ENCODE measurements around the gene KLF13.

GRCh38 chr15:31338318-31338878, 11.8 kb downstream of the KLF13 start:
- TF ChIP-seq POLR2AphosphoS5 (IDR thresholded peaks at IDR 0.05; ENCODE audit: low read depth, low read length) (no peak), SIN3A (IDR thresholded peaks at IDR 0.05; ENCODE audit: borderline replicate concordance, insufficient read depth, low read depth, low read length) (no peak)
- TF ChIP-seq, protein P1, sequence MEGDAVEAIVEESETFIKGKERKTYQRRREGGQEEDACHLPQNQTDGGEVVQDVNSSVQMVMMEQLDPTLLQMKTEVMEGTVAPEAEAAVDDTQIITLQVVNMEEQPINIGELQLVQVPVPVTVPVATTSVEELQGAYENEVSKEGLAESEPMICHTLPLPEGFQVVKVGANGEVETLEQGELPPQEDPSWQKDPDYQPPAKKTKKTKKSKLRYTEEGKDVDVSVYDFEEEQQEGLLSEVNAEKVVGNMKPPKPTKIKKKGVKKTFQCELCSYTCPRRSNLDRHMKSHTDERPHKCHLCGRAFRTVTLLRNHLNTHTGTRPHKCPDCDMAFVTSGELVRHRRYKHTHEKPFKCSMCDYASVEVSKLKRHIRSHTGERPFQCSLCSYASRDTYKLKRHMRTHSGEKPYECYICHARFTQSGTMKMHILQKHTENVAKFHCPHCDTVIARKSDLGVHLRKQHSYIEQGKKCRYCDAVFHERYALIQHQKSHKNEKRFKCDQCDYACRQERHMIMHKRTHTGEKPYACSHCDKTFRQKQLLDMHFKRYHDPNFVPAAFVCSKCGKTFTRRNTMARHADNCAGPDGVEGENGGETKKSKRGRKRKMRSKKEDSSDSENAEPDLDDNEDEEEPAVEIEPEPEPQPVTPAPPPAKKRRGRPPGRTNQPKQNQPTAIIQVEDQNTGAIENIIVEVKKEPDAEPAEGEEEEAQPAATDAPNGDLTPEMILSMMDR (IDR thresholded peaks at IDR 0.05): no peak
- TF ChIP-seq, protein P2, sequence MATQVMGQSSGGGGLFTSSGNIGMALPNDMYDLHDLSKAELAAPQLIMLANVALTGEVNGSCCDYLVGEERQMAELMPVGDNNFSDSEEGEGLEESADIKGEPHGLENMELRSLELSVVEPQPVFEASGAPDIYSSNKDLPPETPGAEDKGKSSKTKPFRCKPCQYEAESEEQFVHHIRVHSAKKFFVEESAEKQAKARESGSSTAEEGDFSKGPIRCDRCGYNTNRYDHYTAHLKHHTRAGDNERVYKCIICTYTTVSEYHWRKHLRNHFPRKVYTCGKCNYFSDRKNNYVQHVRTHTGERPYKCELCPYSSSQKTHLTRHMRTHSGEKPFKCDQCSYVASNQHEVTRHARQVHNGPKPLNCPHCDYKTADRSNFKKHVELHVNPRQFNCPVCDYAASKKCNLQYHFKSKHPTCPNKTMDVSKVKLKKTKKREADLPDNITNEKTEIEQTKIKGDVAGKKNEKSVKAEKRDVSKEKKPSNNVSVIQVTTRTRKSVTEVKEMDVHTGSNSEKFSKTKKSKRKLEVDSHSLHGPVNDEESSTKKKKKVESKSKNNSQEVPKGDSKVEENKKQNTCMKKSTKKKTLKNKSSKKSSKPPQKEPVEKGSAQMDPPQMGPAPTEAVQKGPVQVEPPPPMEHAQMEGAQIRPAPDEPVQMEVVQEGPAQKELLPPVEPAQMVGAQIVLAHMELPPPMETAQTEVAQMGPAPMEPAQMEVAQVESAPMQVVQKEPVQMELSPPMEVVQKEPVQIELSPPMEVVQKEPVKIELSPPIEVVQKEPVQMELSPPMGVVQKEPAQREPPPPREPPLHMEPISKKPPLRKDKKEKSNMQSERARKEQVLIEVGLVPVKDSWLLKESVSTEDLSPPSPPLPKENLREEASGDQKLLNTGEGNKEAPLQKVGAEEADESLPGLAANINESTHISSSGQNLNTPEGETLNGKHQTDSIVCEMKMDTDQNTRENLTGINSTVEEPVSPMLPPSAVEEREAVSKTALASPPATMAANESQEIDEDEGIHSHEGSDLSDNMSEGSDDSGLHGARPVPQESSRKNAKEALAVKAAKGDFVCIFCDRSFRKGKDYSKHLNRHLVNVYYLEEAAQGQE (IDR thresholded peaks at IDR 0.05; ENCODE audit: insufficient read depth in 1 of 2, low read depth in 2 of 2, low read length in 1 of 2): no peak
